ENCODE data around the gene MYO15B. TPM values are rescaled to one million over a fixed set of nuclear protein-coding genes. Genes with fewer than 3 reads are reported as not detected.

The MYO15B gene
- total RNA-seq, 1 experiment from 2014 or later, result 30.3 TPM

- H3K4me1 ChIP-seq (ENCODE audit: control insufficient read depth in 1 of 2, insufficient read depth in 2 of 2, low read length in 2 of 2), result peaks cover 0 to 5% of the 10 kb centered on the region in 2 experiments; a peak in 1 of 4 replicates
- no peak overlapping the region for H3K4me2 ChIP-seq (ENCODE audit: low read length)
- H3K9me2 ChIP-seq (ENCODE audit: insufficient read depth), result no peaks in the 10 kb centered on the region
- ATAC-seq, result no peak
- ChIA-PET RAD21 (ENCODE audit: low non-redundant PET in 1 of 2, low total read pairs in 2 of 2, uncharacterized antibody in 2 of 2, unreplicated experiment in 2 of 2) (no interaction called here), POLR2A (no interaction called here), CTCF (interaction anchor here (1.1 to 6.9 kb wide), 3 partner anchors 10 to 125 kb away, joined by 3 to 63 read pairs (median 7); partner anchors contain the start of gene SMIM5)
- no peak for DNase-seq (ENCODE audit: low read depth, low spot score)
- BruUV-seq (replicated peaks), result no TSS peak
- no peak overlapping the region for H3K9ac ChIP-seq (ENCODE audit: low read length)
- no peaks in the 10 kb centered on the region for H4K20me1 ChIP-seq (ENCODE audit: insufficient read depth)
- TF ChIP-seq ATF3 (IDR thresholded peaks at IDR 0.05) (no peak), ZFX (IDR thresholded peaks at IDR 0.05) (no peak), POLR2A (IDR thresholded peaks at IDR 0.05; ENCODE audit: borderline replicate concordance, extremely low read depth, insufficient read depth, insufficient read length) (no peak), TCF7L2 (IDR thresholded peaks at IDR 0.05; ENCODE audit: borderline replicate concordance, extremely low read depth, insufficient read depth, insufficient read length) (no peak), ZNF274 (IDR thresholded peaks at IDR 0.05; ENCODE audit: low read depth, low read length) (no peak), SP1 (IDR thresholded peaks at IDR 0.05; ENCODE audit: low read depth) (no peak), POLR2AphosphoS5 (IDR thresholded peaks at IDR 0.05; ENCODE audit: low read depth, low read length) (no peak), CTCF (IDR thresholded peaks at IDR 0.05 in 2 of 3, conservative IDR thresholded peaks at IDR 0.05 in 1 of 3; ENCODE audit: borderline replicate concordance in 1 of 3, insufficient read depth in 1 of 3, low read depth in 2 of 3, low read length in 2 of 3) (no peak), ZBTB33 (IDR thresholded peaks at IDR 0.05; ENCODE audit: extremely low read depth, insufficient replicate concordance, low read length) (no peak), YY1 (IDR thresholded peaks at IDR 0.05; ENCODE audit: extremely low read depth, insufficient replicate concordance, low read depth, low read length) (no peak), FOSL1 (IDR thresholded peaks at IDR 0.05; ENCODE audit: low read depth) (no peak), SIN3A (IDR thresholded peaks at IDR 0.05; ENCODE audit: low read depth) (no peak), EGR1 (IDR thresholded peaks at IDR 0.05; ENCODE audit: low read depth) (no peak), EZH2phosphoT487 (IDR thresholded peaks at IDR 0.05; ENCODE audit: borderline replicate concordance) (no peak), ELF1 (IDR thresholded peaks at IDR 0.05; ENCODE audit: borderline replicate concordance, low read depth) (no peak)
- TF ChIP-seq, protein P1, sequence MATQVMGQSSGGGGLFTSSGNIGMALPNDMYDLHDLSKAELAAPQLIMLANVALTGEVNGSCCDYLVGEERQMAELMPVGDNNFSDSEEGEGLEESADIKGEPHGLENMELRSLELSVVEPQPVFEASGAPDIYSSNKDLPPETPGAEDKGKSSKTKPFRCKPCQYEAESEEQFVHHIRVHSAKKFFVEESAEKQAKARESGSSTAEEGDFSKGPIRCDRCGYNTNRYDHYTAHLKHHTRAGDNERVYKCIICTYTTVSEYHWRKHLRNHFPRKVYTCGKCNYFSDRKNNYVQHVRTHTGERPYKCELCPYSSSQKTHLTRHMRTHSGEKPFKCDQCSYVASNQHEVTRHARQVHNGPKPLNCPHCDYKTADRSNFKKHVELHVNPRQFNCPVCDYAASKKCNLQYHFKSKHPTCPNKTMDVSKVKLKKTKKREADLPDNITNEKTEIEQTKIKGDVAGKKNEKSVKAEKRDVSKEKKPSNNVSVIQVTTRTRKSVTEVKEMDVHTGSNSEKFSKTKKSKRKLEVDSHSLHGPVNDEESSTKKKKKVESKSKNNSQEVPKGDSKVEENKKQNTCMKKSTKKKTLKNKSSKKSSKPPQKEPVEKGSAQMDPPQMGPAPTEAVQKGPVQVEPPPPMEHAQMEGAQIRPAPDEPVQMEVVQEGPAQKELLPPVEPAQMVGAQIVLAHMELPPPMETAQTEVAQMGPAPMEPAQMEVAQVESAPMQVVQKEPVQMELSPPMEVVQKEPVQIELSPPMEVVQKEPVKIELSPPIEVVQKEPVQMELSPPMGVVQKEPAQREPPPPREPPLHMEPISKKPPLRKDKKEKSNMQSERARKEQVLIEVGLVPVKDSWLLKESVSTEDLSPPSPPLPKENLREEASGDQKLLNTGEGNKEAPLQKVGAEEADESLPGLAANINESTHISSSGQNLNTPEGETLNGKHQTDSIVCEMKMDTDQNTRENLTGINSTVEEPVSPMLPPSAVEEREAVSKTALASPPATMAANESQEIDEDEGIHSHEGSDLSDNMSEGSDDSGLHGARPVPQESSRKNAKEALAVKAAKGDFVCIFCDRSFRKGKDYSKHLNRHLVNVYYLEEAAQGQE (IDR thresholded peaks at IDR 0.05; ENCODE audit: low read depth), result no peak
- TF ChIP-seq, protein P2, sequence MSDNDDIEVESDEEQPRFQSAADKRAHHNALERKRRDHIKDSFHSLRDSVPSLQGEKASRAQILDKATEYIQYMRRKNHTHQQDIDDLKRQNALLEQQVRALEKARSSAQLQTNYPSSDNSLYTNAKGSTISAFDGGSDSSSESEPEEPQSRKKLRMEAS (IDR thresholded peaks at IDR 0.05), result no peak
- H3K27ac ChIP-seq (ENCODE audit: low read depth, low read length), result no peak overlapping the region
- no peaks in the 10 kb centered on the region for H3K79me2 ChIP-seq (ENCODE audit: insufficient read depth, low read length)
- H3K27me3 ChIP-seq (ENCODE audit: insufficient read depth, low read length), result no peaks in the 10 kb centered on the region
- H3K4me3 ChIP-seq (replicated peaks in 1 of 2; ENCODE audit: low read depth in 1 of 2, low read length in 2 of 2), result no peak overlapping the region
- intact Hi-C loops (cut with micrococcal nuclease), result no loop called here
- no peaks in the 10 kb centered on the region for H3K9me3 ChIP-seq (ENCODE audit: control insufficient read depth in 1 of 2, insufficient read depth in 1 of 2, low read depth in 1 of 2, low read length in 2 of 2)
- no peak overlapping the region for H2AFZ ChIP-seq (ENCODE audit: low read depth, low read length, poor library complexity, severe bottlenecking)
- no peaks in the 10 kb centered on the region for H3K36me3 ChIP-seq (ENCODE audit: control insufficient read depth in 1 of 2, insufficient read depth in 2 of 2, low read length in 2 of 2)
Measured at GRCh38 chr17:75622771-75623273, 35.2 kb downstream of the MYO15B start.

All from HCT116 (cell line).